ENCODE results near the gene GSTM2.
"Not testable (repeated sequence)": the region's sequence is repeated elsewhere in the genome, so short reads cannot be mapped to it uniquely, and the experiment has no call there.

GSTM2 gene

GRCh38 chr1:109650609-109651008, 17.2 kb upstream of the GSTM2 start:
- FAIRE-seq: no peak

- FAIRE-seq: no peak
These were observed 15.5 kb upstream of the GSTM2 start for GRCh38 chr1:109652402-109652801.

GRCh38 chr1:109653306-109653705, 14.6 kb upstream of the GSTM2 start:
- no peak for FAIRE-seq

DNA sequence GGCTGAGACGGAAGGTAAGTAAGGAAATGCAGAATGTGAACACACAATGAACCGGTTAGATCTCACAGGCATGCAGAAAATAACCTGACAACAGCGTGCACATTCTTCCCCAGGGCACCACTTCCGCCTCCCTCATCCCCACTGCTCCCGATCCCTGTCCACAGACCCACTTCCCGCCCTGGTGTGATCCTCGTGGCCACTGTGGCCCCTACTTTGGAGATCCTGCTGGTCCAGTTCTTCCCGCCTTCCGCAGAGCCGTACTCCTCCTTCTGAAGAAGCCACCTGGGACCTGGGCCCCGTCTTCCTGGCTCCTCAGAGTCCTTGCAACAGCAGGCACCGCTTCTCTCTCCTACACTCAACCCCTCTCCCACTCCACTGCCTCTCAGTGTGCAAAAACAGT, 13.3 kb upstream of the GSTM2 start:
- FAIRE-seq: no peak

DNA sequence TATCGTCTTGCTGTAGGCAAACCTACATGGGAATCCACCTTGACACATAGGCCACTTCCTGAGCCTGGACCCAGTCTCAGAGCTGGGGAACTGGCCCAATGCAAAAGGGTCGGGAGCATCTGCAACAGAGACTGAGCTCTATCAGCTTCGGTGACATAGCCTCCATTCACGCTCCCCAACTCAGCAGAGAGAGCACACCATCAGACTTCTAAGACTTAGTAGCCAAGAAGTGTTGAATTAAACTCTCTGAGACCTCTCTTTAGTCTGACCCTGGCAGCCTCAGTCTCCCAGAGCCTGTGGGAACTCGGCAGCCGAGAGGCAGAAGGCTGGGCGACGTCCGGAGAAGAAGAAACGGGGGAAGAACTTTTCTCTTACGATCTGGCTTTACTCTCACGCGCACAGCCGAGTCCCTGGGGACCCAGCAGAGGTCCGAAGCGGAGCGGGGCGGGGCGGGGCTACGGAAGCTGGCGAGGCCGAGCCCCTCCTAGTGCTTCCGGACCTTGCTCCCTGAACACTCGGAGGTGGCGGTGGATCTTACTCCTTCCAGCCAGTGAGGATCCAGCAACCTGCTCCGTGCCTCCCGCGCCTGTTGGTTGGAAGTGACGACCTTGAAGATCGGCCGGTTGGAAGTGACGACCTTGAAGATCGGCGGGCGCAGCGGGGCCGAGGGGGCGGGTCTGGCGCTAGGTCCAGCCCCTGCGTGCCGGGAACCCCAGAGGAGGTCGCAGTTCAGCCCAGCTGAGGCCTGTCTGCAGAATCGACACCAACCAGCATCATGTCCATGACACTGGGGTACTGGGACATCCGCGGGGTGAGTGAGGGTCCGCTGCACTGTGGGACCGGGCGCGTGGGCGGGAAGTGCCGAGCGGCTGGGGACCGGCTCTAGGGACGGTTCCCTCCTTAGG, 12.0 kb upstream of the GSTM2 start, which contains the start of gene GSTM4:
GSTM4 (plus strand) TSS at position 485 of the 905 bp plus-strand sequence; CDS start at position 776, 291 bp downstream.
- FAIRE-seq: no peak

DNA sequence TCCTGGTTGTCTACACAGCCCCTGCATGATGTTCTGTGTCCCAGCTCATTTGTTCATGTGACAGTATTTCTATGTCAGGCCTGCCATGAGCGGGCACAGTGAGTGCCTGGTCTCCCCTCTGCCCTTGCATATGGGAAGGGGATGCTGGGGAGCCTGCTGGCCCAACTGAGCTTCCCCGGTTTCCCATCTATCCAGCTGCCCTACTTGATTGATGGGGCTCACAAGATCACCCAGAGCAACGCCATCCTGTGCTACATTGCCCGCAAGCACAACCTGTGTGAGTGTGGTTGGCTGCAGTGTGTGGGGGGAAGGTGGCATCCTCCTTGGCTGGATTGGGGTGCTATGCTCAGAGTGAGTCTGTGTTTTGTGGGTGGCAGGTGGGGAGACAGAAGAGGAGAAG, 10.5 kb upstream of the GSTM2 start:
- no peak for FAIRE-seq

DNA sequence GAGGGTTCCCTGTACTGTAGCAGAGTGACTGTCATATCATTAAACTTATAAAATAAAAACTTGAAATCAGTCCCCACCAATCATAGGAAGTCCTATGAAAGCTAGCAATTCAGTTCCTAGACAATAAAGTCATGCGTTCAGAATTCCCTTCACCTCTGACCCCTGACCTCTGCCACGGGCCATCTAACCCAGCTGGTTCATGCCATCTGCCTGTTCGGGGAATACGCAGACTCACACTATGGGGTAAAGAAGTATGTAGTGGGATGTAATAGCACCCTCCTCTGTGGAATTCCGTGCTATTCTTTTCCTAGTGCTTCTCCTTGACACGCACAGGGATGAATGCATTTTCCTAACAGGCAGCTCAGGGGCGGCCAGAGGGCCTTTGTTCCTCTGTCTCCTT, 9.9 kb upstream of the GSTM2 start:
- FAIRE-seq: no peak

GRCh38 chr1:109658533-109659042, 9.3 kb upstream of the GSTM2 start:
- FAIRE-seq: no peak

GRCh38 chr1:109659145-109659544, 8.7 kb upstream of the GSTM2 start:
- no peak for FAIRE-seq

- FAIRE-seq: no peak
These were observed 7.7 kb upstream of the GSTM2 start for GRCh38 chr1:109659997-109660690.

- not testable (repeated sequence) for FAIRE-seq
These were observed 7.2 kb upstream of the GSTM2 start for GRCh38 chr1:109660691-109661026.

- no peak for FAIRE-seq
These were observed 6.5 kb upstream of the GSTM2 start for GRCh38 chr1:109661391-109661790.

- no peak for FAIRE-seq
These were observed 3.2 kb upstream of the GSTM2 start for GRCh38 chr1:109664671-109665070.

DNA sequence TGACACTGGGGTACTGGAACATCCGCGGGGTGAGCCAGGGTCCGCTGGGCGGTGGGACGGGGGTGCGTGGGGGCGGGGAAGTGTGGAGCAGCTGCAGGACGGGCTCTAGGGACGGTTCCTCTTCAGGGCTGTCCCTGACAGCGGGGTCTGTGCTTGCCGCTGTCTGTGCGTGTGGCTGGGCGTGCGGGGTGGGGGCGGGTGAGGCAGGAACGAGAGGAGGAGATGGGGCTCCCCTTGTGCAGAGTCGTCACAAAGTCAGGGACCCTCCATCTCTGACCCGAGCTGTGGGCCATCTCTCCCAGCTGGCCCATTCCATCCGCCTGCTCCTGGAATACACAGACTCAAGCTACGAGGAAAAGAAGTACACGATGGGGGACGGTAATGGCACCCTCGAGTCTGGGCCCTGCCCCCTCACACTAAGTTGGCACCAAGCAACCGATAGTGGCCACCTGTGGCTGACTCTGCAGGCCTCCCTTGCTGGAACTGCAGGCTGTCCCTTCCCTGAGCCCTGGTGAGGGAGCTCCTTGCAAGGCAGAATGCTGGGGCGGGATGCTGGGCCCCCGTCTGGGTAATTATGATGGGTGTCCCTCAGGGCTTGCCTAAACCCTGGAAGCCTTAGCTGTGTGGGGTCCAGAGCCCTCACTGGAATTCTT, 392 bp downstream of the GSTM2 start:
- no peak for FAIRE-seq

DNA sequence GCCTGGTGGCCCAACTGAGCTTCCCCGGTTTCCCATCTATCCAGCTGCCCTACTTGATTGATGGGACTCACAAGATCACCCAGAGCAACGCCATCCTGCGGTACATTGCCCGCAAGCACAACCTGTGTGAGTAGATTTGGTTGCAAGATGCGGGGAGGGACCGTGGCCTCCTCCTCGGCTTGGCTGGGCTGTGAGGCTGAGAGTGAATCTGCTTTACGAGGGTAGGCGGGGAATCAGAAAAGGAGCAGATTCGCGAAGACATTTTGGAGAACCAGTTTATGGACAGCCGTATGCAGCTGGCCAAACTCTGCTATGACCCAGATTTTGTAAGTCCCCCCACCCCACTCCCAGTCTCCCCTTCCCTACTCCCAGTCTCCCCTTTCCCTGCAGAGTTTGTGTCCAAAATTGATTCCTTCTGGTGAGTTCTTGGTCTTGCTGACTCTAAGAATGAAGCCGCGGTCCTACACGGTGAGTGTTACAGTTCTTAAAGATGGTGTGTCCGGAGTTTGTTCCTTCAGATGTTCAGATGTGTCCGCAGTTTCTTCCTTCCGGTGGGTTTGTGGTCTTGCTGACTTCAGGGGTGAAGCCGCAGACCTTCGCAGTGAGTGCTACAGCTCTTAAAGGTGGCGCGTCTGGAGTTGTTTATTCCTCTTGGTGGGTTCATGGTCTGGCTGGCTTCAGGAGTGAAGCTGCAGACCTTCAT, 1.5 kb downstream of the GSTM2 start:
- no peak for FAIRE-seq

DNA sequence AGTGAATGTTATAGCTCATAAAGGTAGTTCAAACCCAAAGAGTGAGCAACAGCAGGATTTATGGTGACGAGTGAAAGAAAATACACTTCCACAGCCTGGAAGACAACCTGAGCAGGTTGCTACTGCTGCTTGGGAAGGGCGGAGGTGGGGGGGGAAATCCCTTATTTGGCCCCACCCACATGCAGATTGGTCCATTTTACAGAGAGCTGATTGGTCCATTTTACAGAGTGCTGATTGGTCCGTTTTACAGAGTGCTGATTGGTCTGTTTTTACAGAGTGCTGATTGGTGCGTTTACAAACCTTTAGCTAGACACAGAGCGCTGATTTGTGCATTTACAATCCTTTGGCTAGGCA, 2.1 kb downstream of the GSTM2 start:
- not testable (repeated sequence) for FAIRE-seq

GRCh38 chr1:109671067-109671466, 3.2 kb downstream of the GSTM2 start:
- FAIRE-seq: no peak

DNA sequence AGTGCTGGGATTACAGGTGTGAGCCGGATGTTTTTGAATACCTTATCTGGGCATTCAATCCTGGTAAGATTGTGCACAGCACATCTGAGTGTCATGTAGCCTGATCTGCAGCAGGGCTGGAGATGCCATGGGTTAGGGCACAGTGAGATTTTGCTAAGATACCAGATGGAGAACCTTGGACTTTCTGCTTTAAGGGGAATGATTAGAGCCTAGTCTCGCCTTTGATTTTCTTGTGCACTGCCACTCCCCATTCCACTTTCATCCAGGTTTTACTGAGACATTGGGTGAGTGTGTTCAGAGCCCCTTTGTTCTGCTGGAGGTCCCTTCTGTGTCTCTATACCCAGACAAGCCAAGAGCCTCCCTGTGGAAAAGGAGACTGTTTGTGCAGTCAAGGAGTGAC, 6.0 kb downstream of the GSTM2 start:
- not testable (repeated sequence) for FAIRE-seq

GRCh38 chr1:109676683-109677381, 9.0 kb downstream of the GSTM2 start:
- FAIRE-seq: not testable (repeated sequence)

GRCh38 chr1:109677459-109677858, 9.6 kb downstream of the GSTM2 start:
- no peak for FAIRE-seq

- FAIRE-seq: not testable (repeated sequence)
These were observed 10.8 kb downstream of the GSTM2 start for GRCh38 chr1:109678637-109679036.

GRCh38 chr1:109684777-109685176, 16.9 kb downstream of the GSTM2 start:
- FAIRE-seq: not testable (repeated sequence)
